HL-60 (cell line): ENCODE measurements around the gene SLC22A23.

Experiments used
- POLR2AphosphoS5 ChIP-seq: IDR thresholded peaks from 2 replicates; pipeline ENCODE4 v1.6.1; 2012; ENCODE audit warnings: low read depth
- TF ChIP-seq, protein P1 (sequence below): IDR thresholded peaks from one replicate; pipeline ENCODE4 v1.5.1; 2011; ENCODE audit warnings: low read length, control low read depth, inconsistent platforms; ENCODE audit not compliant: insufficient read depth

DNA sequence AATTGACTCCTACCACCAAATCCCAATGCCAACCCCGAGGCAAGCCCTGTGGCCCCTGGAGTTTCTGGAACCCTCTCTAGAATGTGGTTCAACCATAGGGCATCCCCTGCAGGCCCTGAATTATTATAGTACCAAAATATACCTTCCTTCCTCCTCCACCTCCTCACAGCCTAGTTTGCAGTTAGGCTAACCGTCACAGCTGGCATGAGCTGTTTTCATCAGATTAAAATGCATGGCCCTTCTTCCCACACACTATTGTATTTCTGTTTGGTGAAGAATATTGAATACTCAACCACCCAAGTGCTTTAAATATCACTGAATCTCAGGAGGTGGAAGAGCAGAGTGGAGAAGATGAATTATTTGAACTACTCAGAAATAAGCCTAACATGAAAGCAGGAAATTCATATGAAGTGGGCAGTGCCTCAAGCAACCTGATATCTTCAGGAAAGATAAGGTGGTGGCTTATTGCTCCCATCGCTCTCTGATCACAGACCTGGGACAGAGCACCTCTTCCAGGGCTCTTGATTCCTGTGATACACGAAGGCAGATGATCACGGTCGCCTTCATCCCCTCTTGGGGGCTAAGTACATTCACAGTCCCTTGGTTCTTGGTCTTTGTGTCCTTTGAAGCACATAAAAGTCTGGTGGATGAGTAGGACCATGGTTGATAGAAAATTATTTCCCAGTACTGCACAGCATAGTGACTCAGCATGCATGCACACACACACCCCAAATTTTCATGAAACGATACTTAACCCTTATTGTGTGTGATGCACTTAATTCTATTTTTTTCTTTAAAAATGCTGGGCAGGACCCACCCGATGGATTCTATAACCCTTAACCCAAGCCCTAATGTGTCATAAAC lies 107.2 kb downstream of the SLC22A23 start:
- TF ChIP-seq, protein P1, sequence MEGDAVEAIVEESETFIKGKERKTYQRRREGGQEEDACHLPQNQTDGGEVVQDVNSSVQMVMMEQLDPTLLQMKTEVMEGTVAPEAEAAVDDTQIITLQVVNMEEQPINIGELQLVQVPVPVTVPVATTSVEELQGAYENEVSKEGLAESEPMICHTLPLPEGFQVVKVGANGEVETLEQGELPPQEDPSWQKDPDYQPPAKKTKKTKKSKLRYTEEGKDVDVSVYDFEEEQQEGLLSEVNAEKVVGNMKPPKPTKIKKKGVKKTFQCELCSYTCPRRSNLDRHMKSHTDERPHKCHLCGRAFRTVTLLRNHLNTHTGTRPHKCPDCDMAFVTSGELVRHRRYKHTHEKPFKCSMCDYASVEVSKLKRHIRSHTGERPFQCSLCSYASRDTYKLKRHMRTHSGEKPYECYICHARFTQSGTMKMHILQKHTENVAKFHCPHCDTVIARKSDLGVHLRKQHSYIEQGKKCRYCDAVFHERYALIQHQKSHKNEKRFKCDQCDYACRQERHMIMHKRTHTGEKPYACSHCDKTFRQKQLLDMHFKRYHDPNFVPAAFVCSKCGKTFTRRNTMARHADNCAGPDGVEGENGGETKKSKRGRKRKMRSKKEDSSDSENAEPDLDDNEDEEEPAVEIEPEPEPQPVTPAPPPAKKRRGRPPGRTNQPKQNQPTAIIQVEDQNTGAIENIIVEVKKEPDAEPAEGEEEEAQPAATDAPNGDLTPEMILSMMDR: no peak
- no peak for TF ChIP-seq POLR2AphosphoS5
